Measurements from ENCODE around the gene PFDN1. TPM values are rescaled to one million over a fixed set of nuclear protein-coding genes. Genes with fewer than 3 reads are reported as not detected.

Gene PFDN1
- total and polyA plus RNA-seq, 2 experiments from 2014 or later = 119 to 256 TPM

DNA sequence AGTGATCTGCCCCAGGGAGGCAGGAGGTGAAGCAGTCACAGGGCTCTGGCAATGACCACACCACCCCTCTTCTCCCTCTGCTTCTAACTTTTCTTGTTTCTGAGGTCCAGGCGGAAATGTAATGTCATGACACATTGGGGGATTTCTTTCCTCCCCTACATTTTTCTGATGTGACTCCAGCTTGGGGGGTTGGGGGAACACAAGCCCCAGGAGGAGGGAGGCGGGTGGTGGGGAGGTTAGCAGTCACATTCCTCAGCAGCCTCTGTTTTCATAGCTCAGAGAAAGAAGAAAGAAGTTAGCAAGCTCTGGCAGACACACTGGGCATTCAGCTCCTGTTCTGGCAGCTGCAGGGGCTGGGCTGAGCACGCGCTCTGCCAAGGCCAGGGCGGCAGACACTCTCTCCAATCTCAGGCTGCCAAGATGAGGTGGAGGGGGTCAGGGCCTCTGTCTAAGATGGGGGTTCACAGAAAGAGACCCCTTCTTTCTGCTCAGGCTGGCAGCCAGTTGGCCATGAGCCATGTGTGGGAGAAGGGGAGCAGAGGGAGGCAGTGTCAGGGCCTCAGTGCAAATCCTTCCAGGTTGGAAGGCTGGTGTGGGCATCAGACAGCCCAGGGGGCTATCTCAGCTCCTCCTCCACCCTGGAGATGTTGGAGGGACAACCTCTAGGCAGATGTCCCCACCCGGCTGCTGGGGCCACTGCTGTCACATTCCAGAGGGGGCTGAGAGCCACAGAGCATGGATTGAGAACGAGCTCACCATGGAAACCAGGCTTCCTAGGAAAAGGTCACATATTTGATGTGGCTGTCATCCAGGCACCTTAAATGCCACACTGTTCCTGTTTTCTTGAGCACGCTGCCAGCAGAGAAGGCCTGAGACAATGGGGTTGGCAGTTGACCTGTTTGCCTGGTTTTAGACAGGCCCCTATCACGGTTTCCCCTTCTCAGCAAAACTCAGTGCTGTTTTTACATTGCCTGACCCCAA lies 20.1 kb upstream of the PFDN1 start (continued):
- TF ChIP-seq REST (IDR thresholded peaks at IDR 0.05; ENCODE audit: unreplicated experiment) (no peak), CTCF (conservative IDR thresholded peaks at IDR 0.05; ENCODE audit: low read depth in 2 of 2) (no peak)

DNA sequence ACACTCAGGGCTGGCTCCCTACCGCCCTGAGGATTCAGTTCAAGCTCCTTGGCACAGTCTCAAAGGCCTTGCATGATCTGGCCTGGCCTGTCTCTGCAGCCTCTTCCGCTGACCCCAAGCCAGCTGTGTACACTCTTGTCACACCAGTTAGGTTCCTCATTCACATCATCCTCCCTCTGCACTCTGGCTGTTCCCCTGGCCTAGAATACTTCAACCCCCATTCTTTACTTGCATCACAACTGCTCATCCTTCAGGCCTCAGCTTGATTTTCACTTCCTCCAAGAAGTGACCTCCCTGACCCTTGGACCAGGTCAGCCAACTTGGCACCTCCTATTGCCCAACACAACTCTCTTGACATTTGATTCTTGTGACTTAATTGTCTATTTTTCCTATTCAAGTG lies 18.9 kb upstream of the PFDN1 start:
- Mint-ChIP-seq H3K4me1 (no peaks in the 10 kb centered on the region), H3K27ac (no peak overlapping the region), H3K4me3 (no peak overlapping the region), H3K9me3 (no peaks in the 10 kb centered on the region), H3K27me3 (ENCODE audit: insufficient read depth, low read depth, poor library complexity) (no peaks in the 10 kb centered on the region), H3K36me3 (ENCODE audit: low read depth) (no peaks in the 10 kb centered on the region)
- ATAC-seq = no peak
- H3K9me2 ChIP-seq (ENCODE audit: insufficient read depth) = 0 out of 2 replicates have a peak, but pooled peaks cover 5% of the 10 kb centered on the region
- H3K4me1 ChIP-seq (ENCODE audit: insufficient read depth) = no peaks in the 10 kb centered on the region
- no peaks in the 10 kb centered on the region for H3K79me2 ChIP-seq (replicated peaks; ENCODE audit: insufficient read depth)
- no peaks in the 10 kb centered on the region for H3F3A ChIP-seq (replicated peaks; ENCODE audit: low read depth)
- no peak overlapping the region for H3K27ac ChIP-seq (ENCODE audit: low read depth)
- no peak for DNase-seq (ENCODE audit: low spot score)
- H3K27me3 ChIP-seq (ENCODE audit: insufficient read depth) = no peaks in the 10 kb centered on the region
- no peak overlapping the region for H3K4me3 ChIP-seq
- no peaks in the 10 kb centered on the region for H3K36me3 ChIP-seq (ENCODE audit: insufficient read depth)
- H4K20me1 ChIP-seq (replicated peaks; ENCODE audit: insufficient read depth) = no peaks in the 10 kb centered on the region
- no peak overlapping the region for H2AFZ ChIP-seq
- no peak overlapping the region for H3K4me2 ChIP-seq
- no peak for TF ChIP-seq ZNF331 (CRISPR knock-in tag; IDR thresholded peaks at IDR 0.05; ENCODE audit: low read depth)
- TF ChIP-seq ZNF114 (CRISPR knock-in tag; IDR thresholded peaks at IDR 0.05) = no peak
- TF ChIP-seq, protein P1, sequence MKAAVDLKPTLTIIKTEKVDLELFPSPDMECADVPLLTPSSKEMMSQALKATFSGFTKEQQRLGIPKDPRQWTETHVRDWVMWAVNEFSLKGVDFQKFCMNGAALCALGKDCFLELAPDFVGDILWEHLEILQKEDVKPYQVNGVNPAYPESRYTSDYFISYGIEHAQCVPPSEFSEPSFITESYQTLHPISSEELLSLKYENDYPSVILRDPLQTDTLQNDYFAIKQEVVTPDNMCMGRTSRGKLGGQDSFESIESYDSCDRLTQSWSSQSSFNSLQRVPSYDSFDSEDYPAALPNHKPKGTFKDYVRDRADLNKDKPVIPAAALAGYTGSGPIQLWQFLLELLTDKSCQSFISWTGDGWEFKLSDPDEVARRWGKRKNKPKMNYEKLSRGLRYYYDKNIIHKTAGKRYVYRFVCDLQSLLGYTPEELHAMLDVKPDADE (IDR thresholded peaks at IDR 0.05) = no peak
- TF ChIP-seq, protein P2, sequence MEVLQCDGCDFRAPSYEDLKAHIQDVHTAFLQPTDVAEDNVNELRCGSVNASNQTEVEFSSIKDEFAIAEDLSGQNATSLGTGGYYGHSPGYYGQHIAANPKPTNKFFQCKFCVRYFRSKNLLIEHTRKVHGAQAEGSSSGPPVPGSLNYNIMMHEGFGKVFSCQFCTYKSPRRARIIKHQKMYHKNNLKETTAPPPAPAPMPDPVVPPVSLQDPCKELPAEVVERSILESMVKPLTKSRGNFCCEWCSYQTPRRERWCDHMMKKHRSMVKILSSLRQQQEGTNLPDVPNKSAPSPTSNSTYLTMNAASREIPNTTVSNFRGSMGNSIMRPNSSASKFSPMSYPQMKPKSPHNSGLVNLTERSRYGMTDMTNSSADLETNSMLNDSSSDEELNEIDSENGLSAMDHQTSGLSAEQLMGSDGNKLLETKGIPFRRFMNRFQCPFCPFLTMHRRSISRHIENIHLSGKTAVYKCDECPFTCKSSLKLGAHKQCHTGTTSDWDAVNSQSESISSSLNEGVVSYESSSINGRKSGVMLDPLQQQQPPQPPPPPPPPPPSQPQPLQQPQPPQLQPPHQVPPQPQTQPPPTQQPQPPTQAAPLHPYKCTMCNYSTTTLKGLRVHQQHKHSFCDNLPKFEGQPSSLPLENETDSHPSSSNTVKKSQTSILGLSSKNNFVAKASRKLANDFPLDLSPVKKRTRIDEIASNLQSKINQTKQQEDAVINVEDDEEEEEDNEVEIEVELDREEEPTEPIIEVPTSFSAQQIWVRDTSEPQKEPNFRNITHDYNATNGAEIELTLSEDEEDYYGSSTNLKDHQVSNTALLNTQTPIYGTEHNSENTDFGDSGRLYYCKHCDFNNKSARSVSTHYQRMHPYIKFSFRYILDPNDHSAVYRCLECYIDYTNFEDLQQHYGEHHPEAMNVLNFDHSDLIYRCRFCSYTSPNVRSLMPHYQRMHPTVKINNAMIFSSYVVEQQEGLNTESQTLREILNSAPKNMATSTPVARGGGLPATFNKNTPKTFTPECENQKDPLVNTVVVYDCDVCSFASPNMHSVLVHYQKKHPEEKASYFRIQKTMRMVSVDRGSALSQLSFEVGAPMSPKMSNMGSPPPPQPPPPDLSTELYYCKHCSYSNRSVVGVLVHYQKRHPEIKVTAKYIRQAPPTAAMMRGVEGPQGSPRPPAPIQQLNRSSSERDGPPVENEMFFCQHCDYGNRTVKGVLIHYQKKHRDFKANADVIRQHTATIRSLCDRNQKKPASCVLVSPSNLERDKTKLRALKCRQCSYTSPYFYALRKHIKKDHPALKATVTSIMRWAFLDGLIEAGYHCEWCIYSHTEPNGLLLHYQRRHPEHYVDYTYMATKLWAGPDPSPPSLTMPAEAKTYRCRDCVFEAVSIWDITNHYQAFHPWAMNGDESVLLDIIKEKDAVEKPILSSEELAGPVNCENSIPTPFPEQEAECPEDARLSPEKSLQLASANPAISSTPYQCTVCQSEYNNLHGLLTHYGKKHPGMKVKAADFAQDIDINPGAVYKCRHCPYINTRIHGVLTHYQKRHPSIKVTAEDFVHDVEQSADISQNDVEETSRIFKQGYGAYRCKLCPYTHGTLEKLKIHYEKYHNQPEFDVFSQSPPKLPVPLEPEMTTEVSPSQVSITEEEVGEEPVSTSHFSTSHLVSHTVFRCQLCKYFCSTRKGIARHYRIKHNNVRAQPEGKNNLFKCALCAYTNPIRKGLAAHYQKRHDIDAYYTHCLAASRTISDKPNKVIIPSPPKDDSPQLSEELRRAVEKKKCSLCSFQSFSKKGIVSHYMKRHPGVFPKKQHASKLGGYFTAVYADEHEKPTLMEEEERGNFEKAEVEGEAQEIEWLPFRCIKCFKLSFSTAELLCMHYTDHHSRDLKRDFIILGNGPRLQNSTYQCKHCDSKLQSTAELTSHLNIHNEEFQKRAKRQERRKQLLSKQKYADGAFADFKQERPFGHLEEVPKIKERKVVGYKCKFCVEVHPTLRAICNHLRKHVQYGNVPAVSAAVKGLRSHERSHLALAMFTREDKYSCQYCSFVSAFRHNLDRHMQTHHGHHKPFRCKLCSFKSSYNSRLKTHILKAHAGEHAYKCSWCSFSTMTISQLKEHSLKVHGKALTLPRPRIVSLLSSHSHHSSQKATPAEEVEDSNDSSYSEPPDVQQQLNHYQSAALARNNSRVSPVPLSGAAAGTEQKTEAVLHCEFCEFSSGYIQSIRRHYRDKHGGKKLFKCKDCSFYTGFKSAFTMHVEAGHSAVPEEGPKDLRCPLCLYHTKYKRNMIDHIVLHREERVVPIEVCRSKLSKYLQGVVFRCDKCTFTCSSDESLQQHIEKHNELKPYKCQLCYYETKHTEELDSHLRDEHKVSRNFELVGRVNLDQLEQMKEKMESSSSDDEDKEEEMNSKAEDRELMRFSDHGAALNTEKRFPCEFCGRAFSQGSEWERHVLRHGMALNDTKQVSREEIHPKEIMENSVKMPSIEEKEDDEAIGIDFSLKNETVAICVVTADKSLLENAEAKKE (CRISPR knock-in tag; IDR thresholded peaks at IDR 0.05) = no peak
- TF ChIP-seq POLR2AphosphoS5 (IDR thresholded peaks at IDR 0.05; ENCODE audit: low read depth) = no peak
- TF ChIP-seq EZH2phosphoT487 (IDR thresholded peaks at IDR 0.05; ENCODE audit: unreplicated experiment) = no peak
- TF ChIP-seq EZH2 (IDR thresholded peaks at IDR 0.05; ENCODE audit: low read depth, unreplicated experiment) = no peak
- TF ChIP-seq NANOG (IDR thresholded peaks at IDR 0.05; ENCODE audit: borderline replicate concordance) = no peak

All from GM23338 (cell line).